ENCODE results near the gene DCDC2B.
"Not testable (repeated sequence)": the region's sequence is repeated elsewhere in the genome, so short reads cannot be mapped to it uniquely, and the experiment has no call there.

DCDC2B gene

GRCh38 chr1:32228771-32229170 is 19.9 kb downstream of the DCDC2B start:
- no peak for DNase-seq

- DNase-seq: no peak
These were observed 23.0 kb downstream of the DCDC2B start for GRCh38 chr1:32231843-32232432.

GRCh38 chr1:32232558-32233304 is 23.8 kb downstream of the DCDC2B start:
- DNase-seq: no peak

GRCh38 chr1:32234792-32235191 is 25.9 kb downstream of the DCDC2B start:
- DNase-seq: no peak

GRCh38 chr1:32239337-32239736 is 30.4 kb downstream of the DCDC2B start:
- peak in 1 of 2 experiments; percentile 16 for DNase-seq

- DNase-seq: peak; percentile 44 to 49
These were observed 30.9 kb downstream of the DCDC2B start for GRCh38 chr1:32239790-32240139.

- DNase-seq: peak; percentile 88 to 91
These were observed 31.5 kb downstream of the DCDC2B start for GRCh38 chr1:32240140-32240951.

GRCh38 chr1:32241001-32241763 is 32.3 kb downstream of the DCDC2B start:
- peak; percentile 28 to 29 for DNase-seq

GRCh38 chr1:32242341-32242851 is 33.5 kb downstream of the DCDC2B start:
- DNase-seq: no peak

- no peak for DNase-seq
These were observed 38.0 kb downstream of the DCDC2B start, which contains the start of gene FAM167B for GRCh38 chr1:32246888-32247273. Gene FAM167B, plus strand, starts transcription at chr1:32247222. Its CDS starts 200 bp downstream, at chr1:32247422.

- no peak for DNase-seq
These were observed 38.6 kb downstream of the DCDC2B start for GRCh38 chr1:32247452-32247851.

GRCh38 chr1:32247983-32248889 is 39.3 kb downstream of the DCDC2B start:
- peak; percentile 55 to 73 for DNase-seq

- DNase-seq: no peak
These were observed 41.1 kb downstream of the DCDC2B start for GRCh38 chr1:32249831-32250525.

- DNase-seq: no peak
These were observed 42.2 kb downstream of the DCDC2B start, which contains the start of gene LCK for GRCh38 chr1:32250893-32251716. Gene LCK, plus strand, starts transcription at chr1:32251265. Its CDS starts 23,065 bp downstream, at chr1:32274330.

- DNase-seq: no peak
These were observed 46.5 kb downstream of the DCDC2B start for GRCh38 chr1:32255072-32256071.

GRCh38 chr1:32256473-32257226 is 47.8 kb downstream of the DCDC2B start:
- no peak for DNase-seq

- no peak for DNase-seq
These were observed 48.3 kb downstream of the DCDC2B start for GRCh38 chr1:32257227-32257508.

GRCh38 chr1:32263236-32263593 is 54.3 kb downstream of the DCDC2B start:
- not testable (repeated sequence) for DNase-seq

Measured in NCI-H1930 (cell line).